GM18507 (cell line): ENCODE data around the gene SMYD3.

ENCODE experiments used
- DNase-seq: peaks from one replicate; pipeline ENCODE4 v3.0.0; 2011; ENCODE audit warnings: low read depth; ENCODE audit not compliant: insufficient read length; ENCODE audit errors: extremely low spot score
- FAIRE-seq: peaks from 2 replicates; lab custom pipeline; 2011; peaks lifted over from hg19 to GRCh38; lab: Jason Lieb, UNC

SMYD3 gene

DNA sequence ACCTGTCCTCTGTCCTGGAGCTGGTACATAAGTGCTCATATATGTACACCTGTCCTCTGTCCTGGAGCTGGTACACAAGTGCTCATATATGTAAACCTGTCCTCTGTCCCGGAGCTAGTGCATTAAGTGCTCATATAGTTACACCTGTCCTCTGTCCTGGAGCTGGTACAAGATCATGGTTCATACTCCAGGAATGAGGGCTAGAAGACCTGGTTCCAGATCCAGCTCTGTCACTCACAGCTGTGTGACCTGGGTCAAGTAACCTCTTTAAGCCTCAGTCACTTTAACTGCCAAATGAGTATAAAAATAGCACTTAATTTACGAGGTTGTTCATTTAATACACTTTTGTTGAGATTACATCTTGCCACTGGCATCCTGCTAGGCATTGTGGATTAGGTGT, 28.0 kb downstream of the SMYD3 start:
- DNase-seq, result no peak
- no peak for FAIRE-seq

- DNase-seq (no peak), FAIRE-seq (no peak)
These were observed 29.4 kb downstream of the SMYD3 start for GRCh38 chr1:246477634-246478033.

- FAIRE-seq, result no peak
- no peak for DNase-seq
These were observed 30.3 kb downstream of the SMYD3 start for GRCh38 chr1:246476771-246477170.

DNA sequence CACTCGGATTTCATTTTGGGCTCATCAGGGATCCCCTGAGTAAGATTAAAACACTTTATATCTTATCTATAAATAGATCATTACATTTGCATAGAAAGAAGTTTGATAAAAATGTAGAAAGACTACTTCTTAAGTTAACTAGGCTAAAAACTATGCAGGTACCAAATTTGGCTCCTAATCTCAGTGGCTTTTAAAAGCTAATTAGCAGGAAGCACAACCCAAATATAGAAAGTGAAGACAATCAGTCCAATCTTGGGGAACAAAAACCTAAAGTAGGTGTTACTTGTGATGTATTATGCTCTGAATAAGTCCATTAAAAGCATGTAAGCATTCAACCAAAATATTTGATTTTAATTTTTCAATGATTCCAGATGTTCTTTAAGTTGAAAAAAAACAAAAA, 35.4 kb downstream of the SMYD3 start:
- no peak for DNase-seq
- FAIRE-seq, result no peak

DNA sequence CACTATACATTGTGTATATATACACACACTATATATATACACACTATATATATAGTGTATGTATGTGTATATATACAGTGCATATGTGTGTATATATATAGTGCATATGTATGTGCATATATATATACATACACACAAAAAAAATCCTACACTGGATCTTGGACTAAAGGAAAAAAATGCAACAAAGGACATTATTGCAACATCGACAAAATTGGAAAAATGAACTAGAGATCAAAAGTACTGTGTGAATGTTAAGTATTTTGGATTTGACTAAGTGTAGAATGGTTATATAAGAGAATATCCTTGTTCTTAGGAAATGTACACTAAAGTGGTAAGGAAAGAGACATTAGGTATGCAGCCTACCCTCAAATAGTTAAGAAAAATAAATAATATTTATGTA, 36.5 kb downstream of the SMYD3 start:
- FAIRE-seq (no peak), DNase-seq (no peak)

DNA sequence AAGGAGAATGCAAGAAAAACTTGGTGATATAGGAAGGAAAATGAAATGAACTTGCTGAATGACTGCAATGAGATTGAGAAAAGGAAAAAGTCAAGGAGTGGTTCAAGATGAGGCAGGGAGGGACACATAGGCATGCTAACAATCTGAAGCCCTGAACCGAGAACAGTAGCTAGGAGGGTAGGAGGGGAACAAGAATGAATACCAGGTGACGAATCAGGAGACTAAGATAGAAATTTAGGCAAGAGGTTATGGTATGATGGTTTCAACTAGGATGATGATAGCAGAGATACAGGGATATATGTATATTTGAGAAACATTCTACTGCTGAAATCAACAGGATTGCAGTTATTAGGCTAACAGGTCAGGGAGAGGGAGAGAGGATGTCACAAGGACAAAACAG, 44.1 kb downstream of the SMYD3 start:
- DNase-seq (no peak), FAIRE-seq (peak; percentile 42)

DNA sequence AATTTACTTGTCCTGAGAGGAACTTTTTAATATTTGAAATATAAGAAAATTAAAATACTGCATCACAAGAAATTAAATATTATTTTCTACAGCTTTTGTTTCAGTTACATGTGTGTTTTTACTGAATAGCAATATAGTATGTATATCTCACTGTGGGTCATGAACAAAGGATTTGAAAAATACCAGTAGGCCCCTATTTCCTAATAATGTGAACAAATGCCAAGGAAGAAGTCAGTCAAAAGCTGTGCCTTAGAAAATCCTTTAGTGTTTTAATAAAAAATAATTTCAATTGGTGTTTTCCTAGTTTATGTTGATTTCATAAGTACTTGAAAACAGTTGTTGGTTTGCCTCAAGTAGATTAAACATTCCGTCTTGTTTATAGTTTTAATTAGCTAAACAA, 46.7 kb downstream of the SMYD3 start:
- no peak for DNase-seq
- FAIRE-seq, result no peak

GRCh38 chr1:246459221-246459620, 47.9 kb downstream of the SMYD3 start:
- DNase-seq (no peak), FAIRE-seq (no peak)

- no peak for FAIRE-seq
- no peak for DNase-seq
These were observed 51.6 kb downstream of the SMYD3 start for GRCh38 chr1:246455476-246455875.

GRCh38 chr1:246454655-246455054, 52.4 kb downstream of the SMYD3 start:
- DNase-seq, result no peak
- FAIRE-seq, result no peak

DNA sequence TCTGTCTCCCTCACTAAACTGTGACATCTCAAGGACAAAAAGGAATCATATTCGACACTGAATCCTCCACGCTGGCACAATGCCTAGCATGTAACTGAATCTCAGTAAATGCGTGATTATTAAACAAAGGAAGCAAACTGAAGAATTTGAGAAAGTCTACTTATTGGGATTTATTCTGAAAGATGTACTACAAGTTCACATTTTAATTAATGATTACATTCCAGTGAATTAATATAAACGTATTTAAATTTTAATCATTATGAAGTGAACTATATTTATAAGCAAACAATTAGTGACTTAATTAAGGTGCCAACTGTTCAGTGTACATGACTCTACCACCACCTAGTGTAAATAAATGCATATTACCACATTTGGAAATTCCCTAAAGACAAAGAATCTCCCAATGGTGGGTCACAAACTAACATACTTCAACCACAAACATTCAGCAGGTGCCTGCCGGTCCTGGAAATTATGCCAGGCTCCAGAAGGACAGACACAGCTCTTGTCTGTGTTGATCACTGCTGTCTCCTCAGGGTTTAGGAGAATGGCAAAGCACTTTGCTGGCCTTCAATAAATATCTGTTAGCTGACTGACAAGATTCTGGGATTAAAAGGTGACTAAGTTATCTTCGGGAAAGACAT, 56.3 kb downstream of the SMYD3 start:
- peak; percentile 33 for FAIRE-seq
- DNase-seq, result peak; percentile 9

DNA sequence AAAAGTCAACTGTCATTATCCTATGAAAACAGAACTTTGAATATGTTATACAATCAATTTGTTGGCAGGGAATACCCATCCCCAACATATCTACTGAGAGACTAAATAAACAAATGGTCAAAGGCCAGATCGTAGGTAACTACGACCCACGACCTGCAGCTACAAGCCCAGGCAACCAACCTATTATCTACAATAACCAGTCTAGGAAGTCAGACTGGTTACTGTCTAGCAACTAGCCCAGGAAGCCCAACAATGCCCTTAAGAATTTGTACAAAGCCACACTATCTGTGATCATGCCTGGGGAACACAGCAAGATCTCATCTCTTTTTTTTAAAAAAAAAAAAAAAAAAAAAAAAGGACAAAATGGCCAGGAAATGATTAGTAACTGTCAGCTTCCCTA, 58.7 kb downstream of the SMYD3 start:
- DNase-seq (no peak), FAIRE-seq (no peak)

- FAIRE-seq (no peak), DNase-seq (no peak)
These were observed 59.6 kb downstream of the SMYD3 start for GRCh38 chr1:246447501-246447900.

- FAIRE-seq (no peak), DNase-seq (no peak)
These were observed 61.6 kb downstream of the SMYD3 start for GRCh38 chr1:246445503-246445902.

DNA sequence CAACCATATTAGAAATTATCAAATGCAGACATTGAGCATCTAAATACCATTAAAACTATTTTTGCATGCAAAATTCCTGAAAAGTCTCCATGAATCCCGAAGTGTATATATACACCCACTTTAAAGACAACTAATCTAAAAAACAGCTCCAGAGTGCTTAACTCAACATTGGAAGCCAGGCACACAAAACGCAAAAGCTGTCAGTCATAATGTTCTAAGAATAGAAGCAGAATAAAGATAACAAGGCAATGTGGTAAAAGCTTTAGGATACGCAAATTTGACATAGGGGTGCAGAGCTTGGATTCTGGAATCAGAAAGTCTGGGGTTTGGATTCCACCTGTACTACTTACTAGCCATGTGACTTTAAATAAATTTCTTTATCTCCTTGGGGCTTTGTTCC, 62.5 kb downstream of the SMYD3 start:
- DNase-seq, result no peak
- FAIRE-seq, result no peak

GRCh38 chr1:246437961-246438360, 69.1 kb downstream of the SMYD3 start:
- DNase-seq, result no peak
- no peak for FAIRE-seq

GRCh38 chr1:246435421-246436041, 71.5 kb downstream of the SMYD3 start:
- FAIRE-seq (no peak), DNase-seq (no peak)

GRCh38 chr1:246434335-246434734, 72.7 kb downstream of the SMYD3 start:
- DNase-seq, result no peak
- FAIRE-seq, result no peak

GRCh38 chr1:246428542-246429308, 78.4 kb downstream of the SMYD3 start:
- DNase-seq (no peak), FAIRE-seq (no peak)

GRCh38 chr1:246427611-246428010, 79.5 kb downstream of the SMYD3 start:
- DNase-seq (no peak), FAIRE-seq (no peak)

DNA sequence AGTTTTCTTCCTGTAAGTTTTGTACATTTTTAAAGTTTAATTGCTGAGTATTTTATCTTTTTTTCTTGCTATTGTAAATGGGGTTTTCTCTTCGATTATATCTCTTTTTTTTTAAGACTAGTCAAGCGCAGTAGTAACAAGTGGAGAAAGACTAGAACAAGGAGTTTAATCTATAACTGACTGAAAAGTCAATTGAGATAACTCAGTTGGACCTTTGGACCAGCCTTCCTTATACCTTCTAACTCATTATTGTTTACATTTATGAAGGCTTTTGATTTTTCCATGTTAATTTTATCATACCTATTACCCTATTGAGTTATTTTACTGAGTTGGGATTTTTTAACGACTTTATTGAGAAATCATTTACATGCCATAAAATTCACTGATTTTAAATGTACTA, 81.2 kb downstream of the SMYD3 start:
- DNase-seq (no peak), FAIRE-seq (no peak)
